ENCODE measurements around the gene FIGN.

- TF ChIP-seq KDM1A (IDR thresholded peaks at IDR 0.05; ENCODE audit: borderline replicate concordance) (no peak), ATF7 (IDR thresholded peaks at IDR 0.05; ENCODE audit: low read depth) (no peak), TAF1 (IDR thresholded peaks at IDR 0.05; ENCODE audit: borderline replicate concordance, low read depth, low read length) (no peak), RFX5 (IDR thresholded peaks at IDR 0.05; ENCODE audit: low read depth, low read length) (no peak), USF2 (IDR thresholded peaks at IDR 0.05; ENCODE audit: borderline replicate concordance, low read depth, low read length) (no peak), EZH2 (IDR thresholded peaks at IDR 0.05; ENCODE audit: borderline replicate concordance, control insufficient read depth, low read depth, low read length) (no peak), HDAC2 (IDR thresholded peaks at IDR 0.05) (no peak), FOS (IDR thresholded peaks at IDR 0.05; ENCODE audit: borderline replicate concordance, extremely low read depth, insufficient read length) (no peak), E2F4 (IDR thresholded peaks at IDR 0.05; ENCODE audit: low read depth, low read length) (no peak), ETV6 (conservative IDR thresholded peaks at IDR 0.05 in 1 of 2, IDR thresholded peaks at IDR 0.05 in 1 of 2; ENCODE audit: borderline replicate concordance in 1 of 2, low read depth in 1 of 2) (no peak), CTCF (IDR thresholded peaks at IDR 0.05 in 2 of 3, conservative IDR thresholded peaks at IDR 0.05 in 1 of 3; ENCODE audit: control insufficient read depth in 2 of 3, extremely low read depth in 1 of 3, insufficient read depth in 1 of 3, low read depth in 3 of 3, low read length in 3 of 3) (no peak), IKZF2 (IDR thresholded peaks at IDR 0.05) (no peak), ZNF622 (IDR thresholded peaks at IDR 0.05) (no peak), POLR2AphosphoS2 (IDR thresholded peaks at IDR 0.05; ENCODE audit: low read depth, low read length) (no peak)
Observed at GRCh38 chr2:163664610-163665009, 71.2 kb downstream of the FIGN start.
